Activated CD4-positive, alpha-beta T cell treated with anti-CD3 and anti-CD28 coated beads, Interleukin-2, amount 50 U/mL, for 1 hour (primary cell): ENCODE results near the gene UBE2L6.

ENCODE experiments used
- DNase-seq: peaks from one replicate; pipeline ENCODE4 v3.0.0-alpha.2; 2020

The UBE2L6 gene

GRCh38 chr11:57567515-57568329 is at the start of gene UBE2L6:
Gene UBE2L6, minus strand, starts transcription at chr11:57567672. Its CDS starts 61 bp downstream, at chr11:57567611.
- DNase-seq: peak; percentile 59

GRCh38 chr11:57616595-57616994 is 49.1 kb upstream of the UBE2L6 start:
- DNase-seq: no peak

GRCh38 chr11:57615308-57615707 is 47.8 kb upstream of the UBE2L6 start:
- no peak for DNase-seq

GRCh38 chr11:57614234-57614772 is 46.8 kb upstream of the UBE2L6 start:
- DNase-seq: no peak

GRCh38 chr11:57610170-57610569 is 42.7 kb upstream of the UBE2L6 start:
- no peak for DNase-seq

GRCh38 chr11:57605028-57605420 is 37.6 kb upstream of the UBE2L6 start:
- DNase-seq: no peak

GRCh38 chr11:57604296-57605027 is 37.0 kb upstream of the UBE2L6 start:
- no peak for DNase-seq

GRCh38 chr11:57601297-57601696 is 33.8 kb upstream of the UBE2L6 start:
- no peak for DNase-seq

- no peak for DNase-seq
Observed at GRCh38 chr11:57599381-57599780, 31.9 kb upstream of the UBE2L6 start.

- no peak for DNase-seq
Observed at GRCh38 chr11:57598831-57599155, 31.3 kb upstream of the UBE2L6 start.

GRCh38 chr11:57597916-57598830 is 30.7 kb upstream of the UBE2L6 start:
- DNase-seq: no peak

GRCh38 chr11:57597461-57597915 is 30.0 kb upstream of the UBE2L6 start, which contains the start of gene SERPING1:
Gene SERPING1, plus strand, starts transcription at chr11:57597685. Its CDS starts 586 bp downstream, at chr11:57598271.
- DNase-seq: no peak

- no peak for DNase-seq
Observed at GRCh38 chr11:57596266-57596885, 28.9 kb upstream of the UBE2L6 start.

GRCh38 chr11:57588046-57588710 is 20.7 kb upstream of the UBE2L6 start:
- no peak for DNase-seq

- no peak for DNase-seq
Observed at GRCh38 chr11:57586711-57587245, 19.3 kb upstream of the UBE2L6 start.

- no peak for DNase-seq
Observed at GRCh38 chr11:57585301-57585700, 17.8 kb upstream of the UBE2L6 start.

GRCh38 chr11:57584341-57584740 is 16.9 kb upstream of the UBE2L6 start:
- DNase-seq: no peak

GRCh38 chr11:57574061-57574460 is 6.6 kb upstream of the UBE2L6 start:
- DNase-seq: no peak

- DNase-seq: no peak
Observed at GRCh38 chr11:57571606-57572005, 4.1 kb upstream of the UBE2L6 start.

GRCh38 chr11:57568330-57568766 is 876 bp upstream of the UBE2L6 start:
- peak; percentile 91 for DNase-seq

GRCh38 chr11:57566905-57567514 is 462 bp downstream of the UBE2L6 start:
- peak; percentile 18 for DNase-seq
